ENCODE measurements around the gene PGD.

PGD gene

GRCh38 chr1:10440794-10441193, 41.9 kb downstream of the PGD start:
- TF ChIP-seq, protein P1, sequence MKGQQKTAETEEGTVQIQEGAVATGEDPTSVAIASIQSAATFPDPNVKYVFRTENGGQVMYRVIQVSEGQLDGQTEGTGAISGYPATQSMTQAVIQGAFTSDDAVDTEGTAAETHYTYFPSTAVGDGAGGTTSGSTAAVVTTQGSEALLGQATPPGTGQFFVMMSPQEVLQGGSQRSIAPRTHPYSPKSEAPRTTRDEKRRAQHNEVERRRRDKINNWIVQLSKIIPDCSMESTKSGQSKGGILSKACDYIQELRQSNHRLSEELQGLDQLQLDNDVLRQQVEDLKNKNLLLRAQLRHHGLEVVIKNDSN (IDR thresholded peaks at IDR 0.05) = no peak
- TF ChIP-seq NFIC (IDR thresholded peaks at IDR 0.05) (no peak), CREB1 (IDR thresholded peaks at IDR 0.05; ENCODE audit: low read depth) (no peak), FOXM1 (IDR thresholded peaks at IDR 0.05; ENCODE audit: borderline replicate concordance, low read depth) (no peak), YY1 (IDR thresholded peaks at IDR 0.05; ENCODE audit: low read depth) (no peak), MAX (IDR thresholded peaks at IDR 0.05) (no peak)
- TF ChIP-seq, protein P2, sequence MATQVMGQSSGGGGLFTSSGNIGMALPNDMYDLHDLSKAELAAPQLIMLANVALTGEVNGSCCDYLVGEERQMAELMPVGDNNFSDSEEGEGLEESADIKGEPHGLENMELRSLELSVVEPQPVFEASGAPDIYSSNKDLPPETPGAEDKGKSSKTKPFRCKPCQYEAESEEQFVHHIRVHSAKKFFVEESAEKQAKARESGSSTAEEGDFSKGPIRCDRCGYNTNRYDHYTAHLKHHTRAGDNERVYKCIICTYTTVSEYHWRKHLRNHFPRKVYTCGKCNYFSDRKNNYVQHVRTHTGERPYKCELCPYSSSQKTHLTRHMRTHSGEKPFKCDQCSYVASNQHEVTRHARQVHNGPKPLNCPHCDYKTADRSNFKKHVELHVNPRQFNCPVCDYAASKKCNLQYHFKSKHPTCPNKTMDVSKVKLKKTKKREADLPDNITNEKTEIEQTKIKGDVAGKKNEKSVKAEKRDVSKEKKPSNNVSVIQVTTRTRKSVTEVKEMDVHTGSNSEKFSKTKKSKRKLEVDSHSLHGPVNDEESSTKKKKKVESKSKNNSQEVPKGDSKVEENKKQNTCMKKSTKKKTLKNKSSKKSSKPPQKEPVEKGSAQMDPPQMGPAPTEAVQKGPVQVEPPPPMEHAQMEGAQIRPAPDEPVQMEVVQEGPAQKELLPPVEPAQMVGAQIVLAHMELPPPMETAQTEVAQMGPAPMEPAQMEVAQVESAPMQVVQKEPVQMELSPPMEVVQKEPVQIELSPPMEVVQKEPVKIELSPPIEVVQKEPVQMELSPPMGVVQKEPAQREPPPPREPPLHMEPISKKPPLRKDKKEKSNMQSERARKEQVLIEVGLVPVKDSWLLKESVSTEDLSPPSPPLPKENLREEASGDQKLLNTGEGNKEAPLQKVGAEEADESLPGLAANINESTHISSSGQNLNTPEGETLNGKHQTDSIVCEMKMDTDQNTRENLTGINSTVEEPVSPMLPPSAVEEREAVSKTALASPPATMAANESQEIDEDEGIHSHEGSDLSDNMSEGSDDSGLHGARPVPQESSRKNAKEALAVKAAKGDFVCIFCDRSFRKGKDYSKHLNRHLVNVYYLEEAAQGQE (IDR thresholded peaks at IDR 0.05; ENCODE audit: low read depth) = no peak

DNA sequence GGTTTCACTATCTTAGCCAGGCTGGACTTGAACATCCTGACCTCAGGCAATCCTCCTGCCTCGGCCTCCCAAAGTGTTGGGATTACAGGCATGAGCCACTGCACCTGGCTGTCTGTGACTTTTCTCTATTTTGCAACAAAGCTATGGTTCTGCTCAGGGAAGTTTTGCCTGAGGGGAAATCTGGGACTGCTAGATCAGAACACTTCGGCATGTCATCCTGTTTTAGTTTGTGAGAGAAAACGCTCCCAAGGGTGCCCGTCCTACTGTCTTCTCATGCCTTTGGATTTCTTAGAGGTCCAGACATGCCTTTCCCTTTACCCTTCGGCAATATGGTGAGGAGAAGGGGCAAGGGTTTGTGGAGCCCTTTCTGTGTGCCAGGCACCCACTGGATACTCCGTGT, 45.4 kb downstream of the PGD start:
- no peak for TF ChIP-seq ZBTB7A (IDR thresholded peaks at IDR 0.05; ENCODE audit: low read depth)
- TF ChIP-seq EGR1 (IDR thresholded peaks at IDR 0.05) = no peak
- TF ChIP-seq FOXM1 (IDR thresholded peaks at IDR 0.05; ENCODE audit: borderline replicate concordance, low read depth) = no peak
- TF ChIP-seq NFIC (IDR thresholded peaks at IDR 0.05) = no peak
- TF ChIP-seq TEAD4 (IDR thresholded peaks at IDR 0.05) = no peak
- TF ChIP-seq YY1 (IDR thresholded peaks at IDR 0.05; ENCODE audit: low read depth) = no peak
- TF ChIP-seq, protein P2 (IDR thresholded peaks at IDR 0.05; ENCODE audit: low read depth) = no peak
- no peak for TF ChIP-seq MAX (IDR thresholded peaks at IDR 0.05)
- TF ChIP-seq CEBPB (IDR thresholded peaks at IDR 0.05) = no peak
- no peak for TF ChIP-seq EP300 (IDR thresholded peaks at IDR 0.05; ENCODE audit: borderline replicate concordance)
- no peak for TF ChIP-seq TCF12 (IDR thresholded peaks at IDR 0.05; ENCODE audit: low read depth)
- TF ChIP-seq, protein P1 (IDR thresholded peaks at IDR 0.05) = no peak
- no peak for TF ChIP-seq TAF1 (IDR thresholded peaks at IDR 0.05; ENCODE audit: low read depth)
- no peak for TF ChIP-seq RAD21 (IDR thresholded peaks at IDR 0.05; ENCODE audit: low read depth)
- no peak for TF ChIP-seq CREB1 (IDR thresholded peaks at IDR 0.05; ENCODE audit: low read depth)

DNA sequence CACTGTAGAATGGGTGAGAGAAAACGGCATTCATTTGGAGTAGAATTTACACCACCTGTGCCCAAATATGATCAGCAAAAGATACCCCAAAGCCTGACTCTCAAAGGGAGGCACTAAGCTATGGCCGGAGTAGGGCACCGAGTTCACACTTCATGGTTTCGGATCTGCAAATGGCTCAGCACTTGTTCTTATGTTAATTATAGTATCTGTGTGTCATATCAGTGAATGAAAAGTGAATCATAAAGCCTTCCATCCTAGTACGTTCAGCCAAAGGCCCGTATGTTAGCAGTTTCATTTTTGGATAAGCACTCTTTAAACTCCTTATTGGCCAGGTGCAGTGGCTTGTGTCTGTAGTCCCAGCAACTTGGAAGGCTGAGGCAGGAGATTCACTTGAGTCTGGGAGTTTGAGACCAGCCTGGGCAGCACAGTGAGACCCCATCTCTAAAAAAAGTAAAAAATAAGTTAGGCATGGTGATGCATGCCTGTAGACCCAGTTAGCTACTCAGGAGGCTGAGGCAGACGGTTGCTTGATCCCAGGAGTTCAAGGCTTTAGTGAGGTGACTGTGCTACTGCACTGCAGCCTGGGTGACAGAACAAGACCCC, 46.0 kb downstream of the PGD start:
- TF ChIP-seq YY1 (IDR thresholded peaks at IDR 0.05; ENCODE audit: low read depth) (no peak), EP300 (IDR thresholded peaks at IDR 0.05; ENCODE audit: borderline replicate concordance) (no peak), CEBPB (IDR thresholded peaks at IDR 0.05) (no peak), CREB1 (IDR thresholded peaks at IDR 0.05; ENCODE audit: low read depth) (no peak), TCF12 (IDR thresholded peaks at IDR 0.05; ENCODE audit: low read depth) (no peak)
- TF ChIP-seq, protein P1 (IDR thresholded peaks at IDR 0.05) = no peak

DNA sequence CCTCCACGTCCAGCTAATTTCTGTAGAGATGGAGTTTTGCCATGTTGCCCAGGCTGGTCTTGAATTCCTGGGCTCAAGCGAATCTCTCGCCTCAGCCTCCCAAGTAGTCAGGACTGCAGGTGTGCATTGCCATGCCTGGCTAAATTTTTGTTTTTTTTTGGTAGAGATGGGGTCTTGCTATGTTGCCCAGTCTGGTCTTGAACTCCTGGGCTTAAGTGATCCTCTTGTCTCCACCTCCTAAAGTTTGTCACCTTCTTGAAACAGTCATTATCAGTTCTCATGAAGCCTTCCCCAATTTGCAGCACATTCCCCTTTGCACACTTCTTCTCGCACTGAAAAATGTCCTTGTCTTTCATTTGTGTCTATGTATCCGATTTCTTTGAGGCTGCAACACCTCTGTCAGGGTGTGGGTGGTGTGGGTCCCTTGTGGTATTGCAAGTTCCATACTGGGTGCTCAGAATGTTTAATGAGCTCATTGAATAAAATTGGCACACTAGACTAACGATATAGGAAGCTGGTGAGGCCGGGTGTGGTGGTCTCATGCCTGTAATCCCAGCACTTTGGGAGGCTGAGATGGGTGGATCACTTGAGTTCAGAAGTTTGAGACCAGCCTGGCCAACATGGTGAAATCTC, 48.0 kb downstream of the PGD start:
- TF ChIP-seq, protein P1 (IDR thresholded peaks at IDR 0.05) = no peak
- no peak for TF ChIP-seq FOXM1 (IDR thresholded peaks at IDR 0.05; ENCODE audit: borderline replicate concordance, low read depth)
- TF ChIP-seq MAX (IDR thresholded peaks at IDR 0.05) = no peak
- TF ChIP-seq ZBTB7A (IDR thresholded peaks at IDR 0.05; ENCODE audit: low read depth) = no peak
- TF ChIP-seq EGR1 (IDR thresholded peaks at IDR 0.05) = no peak
- no peak for TF ChIP-seq TEAD4 (IDR thresholded peaks at IDR 0.05)
- TF ChIP-seq NFIC (IDR thresholded peaks at IDR 0.05) = no peak
- TF ChIP-seq, protein P2 (IDR thresholded peaks at IDR 0.05; ENCODE audit: low read depth) = no peak
- no peak for TF ChIP-seq EP300 (IDR thresholded peaks at IDR 0.05; ENCODE audit: borderline replicate concordance)
- no peak for TF ChIP-seq CREB1 (IDR thresholded peaks at IDR 0.05; ENCODE audit: low read depth)
- TF ChIP-seq TAF1 (IDR thresholded peaks at IDR 0.05; ENCODE audit: low read depth) = no peak
- TF ChIP-seq CEBPB (IDR thresholded peaks at IDR 0.05) = no peak
- TF ChIP-seq TCF12 (IDR thresholded peaks at IDR 0.05; ENCODE audit: low read depth) = no peak
